ENCODE results near the gene MAP1S. TPM values are rescaled to one million over a fixed set of nuclear protein-coding genes. Genes with fewer than 3 reads are reported as not detected.

The MAP1S gene
- total and polyA plus RNA-seq, 2 of the 13 experiments (the other 11 are each of a cell fraction or from before 2014, with no cell fraction given) = 3.8 to 7.3 TPM

- no peak for TF ChIP-seq THYN1 (CRISPR knock-in tag; IDR thresholded peaks at IDR 0.05; ENCODE audit: borderline replicate concordance, low read depth)
- TF ChIP-seq ZNF296 (CRISPR knock-in tag; conservative IDR thresholded peaks at IDR 0.05) = no peak
- TF ChIP-seq ZMYM4 (CRISPR knock-in tag; IDR thresholded peaks at IDR 0.05) = peak; percentile 82
- peak; percentile 69; the same call in 1 of the 2 replicates for TF ChIP-seq NCOA2 (CRISPR knock-in tag; IDR thresholded peaks at IDR 0.05)
- TF ChIP-seq PRMT3 (CRISPR knock-in tag; IDR thresholded peaks at IDR 0.05; ENCODE audit: borderline replicate concordance, low read depth) = no peak
- no peak for TF ChIP-seq ZNF414 (CRISPR knock-in tag; IDR thresholded peaks at IDR 0.05)
- peak; percentile 81; the same call in 1 of the 2 replicates for TF ChIP-seq ZIK1 (CRISPR knock-in tag; IDR thresholded peaks at IDR 0.05; ENCODE audit: borderline replicate concordance, low read depth)
- peak; percentile 65; the same call in 1 of the 2 replicates for TF ChIP-seq SPEN (CRISPR knock-in tag; IDR thresholded peaks at IDR 0.05; ENCODE audit: low read depth)
- no peak for TF ChIP-seq MAX (IDR thresholded peaks at IDR 0.05)
- no peak for TF ChIP-seq SMYD3 (CRISPR knock-in tag; IDR thresholded peaks at IDR 0.05)
- TF ChIP-seq AGO1 (IDR thresholded peaks at IDR 0.05; ENCODE audit: low read depth, low read length, poor library complexity, severe bottlenecking) = peak; percentile 60
- TF ChIP-seq ZBTB3 (CRISPR knock-in tag; IDR thresholded peaks at IDR 0.05; ENCODE audit: borderline replicate concordance, low read depth) = no peak
- TF ChIP-seq ZNF660 (CRISPR knock-in tag; IDR thresholded peaks at IDR 0.05; ENCODE audit: borderline replicate concordance, low read depth) = no peak
- TF ChIP-seq PTBP1 (IDR thresholded peaks at IDR 0.05; ENCODE audit: low read depth, low read length, poor library complexity, severe bottlenecking) = no peak
- TF ChIP-seq ZNF609 (CRISPR knock-in tag; IDR thresholded peaks at IDR 0.05; ENCODE audit: borderline replicate concordance) = no peak; the same call in 1 of the 2 replicates
- no peak for TF ChIP-seq ZNF510 (CRISPR knock-in tag; IDR thresholded peaks at IDR 0.05; ENCODE audit: low read depth)
- peak; percentile 83 to 84 for TF ChIP-seq NR2F1 (CRISPR knock-in tag; IDR thresholded peaks at IDR 0.05)
- no peak for TF ChIP-seq ZNF547 (CRISPR knock-in tag; IDR thresholded peaks at IDR 0.05)
- TF ChIP-seq SP5 (CRISPR knock-in tag; IDR thresholded peaks at IDR 0.05; ENCODE audit: borderline replicate concordance, low read depth) = peak; percentile 98
- TF ChIP-seq ZNF276 (CRISPR knock-in tag; IDR thresholded peaks at IDR 0.05; ENCODE audit: low read depth) = no peak
- no peak for TF ChIP-seq ZNF205 (CRISPR knock-in tag; IDR thresholded peaks at IDR 0.05)
- TF ChIP-seq HDAC2 (CRISPR knock-in tag; IDR thresholded peaks at IDR 0.05) = peak; percentile 86
- no peak for TF ChIP-seq TOE1 (CRISPR knock-in tag; IDR thresholded peaks at IDR 0.05)
Observed at GRCh38 chr19:17766543-17767131, 47.4 kb downstream of the MAP1S start (continued).
